Astrocyte (in vitro differentiated cells and primary cell): Measurements from ENCODE around the gene RBM47. TPM values are rescaled to one million over a fixed set of nuclear protein-coding genes. Genes with fewer than 3 reads are reported as not detected.
A peak's percentile ranks its signal among the peaks of the same experiment; 100 is the strongest.

ENCODE experiments used
- DNase-seq: peaks from one replicate; pipeline ENCODE4 v3.0.0-alpha.2; 2010; ENCODE audit warnings: low read depth
- FAIRE-seq: peaks from 2 replicates; lab custom pipeline; 2011; peaks lifted over from hg19 to GRCh38; lab: Jason Lieb, UNC
- H2AFZ ChIP-seq: 2 replicates; pipeline ENCODE4 v1.6.0; 2012; ENCODE audit warnings: low read depth, low read length, inconsistent platforms
- H3K27ac ChIP-seq: 2 replicates; pipeline ENCODE4 v1.5.1; 2011; ENCODE audit warnings: low read depth, low read length, inconsistent platforms
- H3K27me3 ChIP-seq: 2 replicates; pipeline ENCODE4 v1.6.0; 2011; ENCODE audit warnings: low read length, inconsistent platforms; ENCODE audit not compliant: insufficient read depth
- H3K36me3 ChIP-seq: 2 replicates; pipeline ENCODE4 v1.5.1; 2011; ENCODE audit warnings: low read length, inconsistent platforms; ENCODE audit not compliant: insufficient read depth
- H3K4me1 ChIP-seq: 2 replicates; pipeline ENCODE4 v1.5.1; 2011; ENCODE audit warnings: low read length, inconsistent platforms; ENCODE audit not compliant: insufficient read depth
- H3K4me2 ChIP-seq: 2 replicates; pipeline ENCODE4 v1.6.0; 2012; ENCODE audit warnings: low read length, inconsistent platforms
- H3K4me3 ChIP-seq: 2 replicates; pipeline ENCODE4 v1.5.1; 2011; ENCODE audit warnings: low read depth, mild to moderate bottlenecking, low read length, inconsistent platforms; ENCODE audit not compliant: insufficient read depth
- H3K79me2 ChIP-seq: 2 replicates; pipeline ENCODE4 v1.6.0; 2012; ENCODE audit warnings: mild to moderate bottlenecking, low read length, inconsistent platforms; ENCODE audit not compliant: insufficient read depth
- H3K9ac ChIP-seq: 2 replicates; pipeline ENCODE4 v1.6.0; 2012; ENCODE audit warnings: mild to moderate bottlenecking, low read length, inconsistent platforms
- H3K9me3 ChIP-seq: 2 replicates; pipeline ENCODE4 v1.5.1; 2012; ENCODE audit warnings: low read depth, mild to moderate bottlenecking, low read length, inconsistent platforms; ENCODE audit not compliant: insufficient read depth
- H4K20me1 ChIP-seq: 2 replicates; pipeline ENCODE4 v1.6.0; 2012; ENCODE audit warnings: low read length, inconsistent platforms; ENCODE audit not compliant: insufficient read depth
- H3K27ac Mint-ChIP-seq: one replicate; pipeline ENCODE4 v1.8.0; 2021; ENCODE audit warnings: mild to moderate bottlenecking, mixed read lengths; ENCODE audit not compliant: unreplicated experiment
- H3K27me3 Mint-ChIP-seq: one replicate; pipeline ENCODE4 v1.8.0; 2021; ENCODE audit warnings: low read depth, mixed read lengths; ENCODE audit not compliant: unreplicated experiment
- H3K36me3 Mint-ChIP-seq: one replicate; pipeline ENCODE4 v1.8.0; 2021; ENCODE audit warnings: low read depth, mixed read lengths; ENCODE audit not compliant: unreplicated experiment
- H3K4me1 Mint-ChIP-seq: one replicate; pipeline ENCODE4 v1.8.0; 2021; ENCODE audit warnings: low read depth, mixed read lengths; ENCODE audit not compliant: unreplicated experiment
- H3K4me3 Mint-ChIP-seq: one replicate; pipeline ENCODE4 v1.8.0; 2021; ENCODE audit warnings: mild to moderate bottlenecking, moderate library complexity, mixed read lengths; ENCODE audit not compliant: unreplicated experiment
- H3K9me3 Mint-ChIP-seq: one replicate; pipeline ENCODE4 v1.8.0; 2021; ENCODE audit warnings: mild to moderate bottlenecking, mixed read lengths; ENCODE audit not compliant: unreplicated experiment
- CTCF ChIP-seq: IDR thresholded peaks from 2 replicates; pipeline ENCODE4 v1.5.1; 2011; ENCODE audit warnings: low read depth, mild to moderate bottlenecking, inconsistent platforms, low read length, moderate library complexity; ENCODE audit not compliant: insufficient read depth
- EZH2 ChIP-seq: IDR thresholded peaks from 2 replicates; pipeline ENCODE4 v1.6.1; 2012; ENCODE audit warnings: mild to moderate bottlenecking, low read length, inconsistent platforms; ENCODE audit not compliant: insufficient read depth
- total RNA-seq: library from RNA; stranded (reverse); gene quantifications from 2 replicates; pipeline ENCODE4 v1.2.1, GENCODE V29; 2021

Gene RBM47
- total RNA-seq, 1 donor from 2014 or later, result 2.9 TPM

- Histone ChIP-seq H3K79me2 (no peaks in the 10 kb centered on the region), H2AFZ (no peak overlapping the region), H3K9ac (no peak overlapping the region), H3K36me3 (no peaks in the 10 kb centered on the region), H3K4me2 (no peak overlapping the region), H3K4me3 (no peak overlapping the region), H3K4me1 (no peaks in the 10 kb centered on the region), H3K27ac (no peak overlapping the region), H3K9me3 (no peaks in the 10 kb centered on the region), H4K20me1 (no peaks in the 10 kb centered on the region), H3K27me3 (no peaks in the 10 kb centered on the region)
- no peak for TF ChIP-seq CTCF
- TF ChIP-seq EZH2, result no peak
- Mint-ChIP-seq H3K9me3 (peaks cover 2% of the 10 kb centered on the region), H3K4me3 (no peak overlapping the region), H3K4me1 (peaks cover 1% of the 10 kb centered on the region), H3K27me3 (no peaks in the 10 kb centered on the region), H3K27ac (no peak overlapping the region), H3K36me3 (no peaks in the 10 kb centered on the region)
- DNase-seq, result no peak
- no peak for FAIRE-seq
These were observed 59.2 kb downstream of the RBM47 start for GRCh38 chr4:40570348-40571077.

GRCh38 chr4:40564815-40565483 lies 64.7 kb downstream of the RBM47 start:
- no peaks in the 10 kb centered on the region for H3K36me3 Mint-ChIP-seq
- no peak for DNase-seq
- peaks cover 7% of the 10 kb centered on the region for H3K4me1 Mint-ChIP-seq
- no peaks in the 10 kb centered on the region for H3K27me3 Mint-ChIP-seq
- no peak overlapping the region for H2AFZ ChIP-seq
- no peak overlapping the region for H3K4me3 ChIP-seq
- H4K20me1 ChIP-seq, result no peaks in the 10 kb centered on the region
- H3K4me1 ChIP-seq, result peaks cover 2% of the 10 kb centered on the region
- TF ChIP-seq CTCF, result no peak
- no peak for TF ChIP-seq EZH2
- H3K27ac ChIP-seq, result no peak overlapping the region
- H3K27ac Mint-ChIP-seq, result no peak overlapping the region
- no peaks in the 10 kb centered on the region for H3K9me3 ChIP-seq
- no peak overlapping the region for H3K4me2 ChIP-seq
- no peaks in the 10 kb centered on the region for H3K27me3 ChIP-seq
- peaks cover 2% of the 10 kb centered on the region for H3K9me3 Mint-ChIP-seq
- H3K79me2 ChIP-seq, result no peaks in the 10 kb centered on the region
- no peak overlapping the region for H3K9ac ChIP-seq
- H3K4me3 Mint-ChIP-seq, result no peak overlapping the region
- no peak for FAIRE-seq
- no peaks in the 10 kb centered on the region for H3K36me3 ChIP-seq

- Histone ChIP-seq H3K4me1 (peaks cover 2% of the 10 kb centered on the region), H3K4me2 (no peak overlapping the region), H3K36me3 (no peaks in the 10 kb centered on the region), H3K27ac (no peak overlapping the region), H2AFZ (peak overlapping the region; percentile 34), H3K4me3 (no peak overlapping the region), H3K9ac (no peak overlapping the region), H3K79me2 (no peaks in the 10 kb centered on the region), H3K27me3 (no peaks in the 10 kb centered on the region), H3K9me3 (no peaks in the 10 kb centered on the region), H4K20me1 (no peaks in the 10 kb centered on the region)
- FAIRE-seq, result no peak
- no peaks in the 10 kb centered on the region for H3K36me3 Mint-ChIP-seq
- DNase-seq, result no peak
- H3K27ac Mint-ChIP-seq, result no peak overlapping the region
- no peaks in the 10 kb centered on the region for H3K27me3 Mint-ChIP-seq
- peaks cover 2% of the 10 kb centered on the region for H3K9me3 Mint-ChIP-seq
- no peak overlapping the region for H3K4me3 Mint-ChIP-seq
- TF ChIP-seq EZH2 (no peak), CTCF (no peak)
- H3K4me1 Mint-ChIP-seq, result peaks cover 7% of the 10 kb centered on the region
These were observed 65.7 kb downstream of the RBM47 start for GRCh38 chr4:40564004-40564403.
